H1 (cell line): ENCODE measurements around the gene PCDH9. TPM values are rescaled to one million over a fixed set of nuclear protein-coding genes. Genes with fewer than 3 reads are reported as not detected.

Source experiments
- ASH2L ChIP-seq: fragments of 200-600, 300-600 bp; sonication (generic); IDR thresholded peaks from one replicate; pipeline ENCODE4 v1.7.1; 2017; ENCODE audit warnings: low read length
- polyA plus RNA-seq, 7 experiments: library from polyadenylated mRNA; depleted of rRNA in 3 of 7; stranded (reverse) in 5 of 7; unstranded in 2 of 7; fragments of >200 nt in 5 of 7; fragments of 200-250 nt in 2 of 7; gene quantifications; 1 replicate in 5 of 7; 2 replicates in 1 of 7; 4 replicates in 1 of 7; pipeline versions ENCODE4 v1.2.1 to v1.2.3, GENCODE V29; 2011 to 2013; ENCODE audit warnings: missing spikeins in 2 of 7, mixed read lengths in 2 of 7
- total RNA-seq: library from RNA; stranded (reverse); fragmentation: NEBNext Ultra II Directional; extraction: Animal tissue kit (Norgen Biotek cat#: 25700); gene quantifications from 2 replicates; pipeline ENCODE4 v1.2.1, GENCODE V29; 2021

The PCDH9 gene
- total and polyA plus RNA-seq, 2 of the 8 experiments (the other 6 are each of a cell fraction or from before 2014, with no cell fraction given) = 0.12 to 0.60 TPM

DNA sequence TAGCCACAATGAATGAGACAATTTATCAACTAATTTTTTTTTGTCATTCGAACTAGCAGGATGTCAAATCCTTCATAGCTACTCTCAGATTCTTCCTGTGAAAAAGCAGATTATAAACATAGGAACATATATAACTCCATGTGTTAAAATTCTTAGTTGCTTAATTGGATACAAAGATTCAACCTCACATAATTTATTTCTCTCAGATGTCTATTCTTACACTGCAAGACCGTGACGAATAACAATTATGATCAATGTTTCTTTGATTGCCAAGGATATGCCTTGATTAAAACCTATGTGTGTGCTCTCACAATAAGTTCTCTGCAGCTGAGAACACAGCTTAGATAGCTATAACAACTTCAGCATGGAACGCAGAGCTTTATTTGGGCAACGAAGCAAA is 872.7 kb downstream of the PCDH9 start (continued):
- TF ChIP-seq ASH2L = no peak
